GM19452 (cell line): ENCODE results near the gene TIMM21.

ENCODE experiments used
- ATAC-seq: cut with Tn5 transposase; IDR thresholded peaks from one replicate; pipeline ENCODE4 v1.9.1; 2021; ENCODE audit not compliant: unreplicated experiment

The TIMM21 gene

GRCh38 chr18:74146756-74147155 is 1.6 kb upstream of the TIMM21 start:
- ATAC-seq, result no peak

DNA sequence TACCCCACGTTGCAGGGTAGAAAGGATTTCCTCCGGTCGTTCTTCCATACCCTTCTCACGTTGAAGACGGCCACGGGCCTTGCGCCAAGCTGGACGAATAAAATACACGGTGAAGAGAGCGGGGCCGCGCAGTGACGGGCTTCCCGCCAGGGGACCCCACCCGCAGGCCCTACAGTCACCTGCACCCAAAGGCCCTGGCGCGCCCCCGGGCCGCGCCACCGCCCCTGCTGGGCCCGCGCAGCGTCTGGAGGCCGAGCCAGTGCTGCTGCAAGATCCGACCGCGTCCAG is 888 bp upstream of the TIMM21 start:
- no peak for ATAC-seq

GRCh38 chr18:74148543-74149070 is 284 bp downstream of the TIMM21 start:
- ATAC-seq, result peak; percentile 22

GRCh38 chr18:74149878-74150277 is 1.6 kb downstream of the TIMM21 start:
- no peak for ATAC-seq

DNA sequence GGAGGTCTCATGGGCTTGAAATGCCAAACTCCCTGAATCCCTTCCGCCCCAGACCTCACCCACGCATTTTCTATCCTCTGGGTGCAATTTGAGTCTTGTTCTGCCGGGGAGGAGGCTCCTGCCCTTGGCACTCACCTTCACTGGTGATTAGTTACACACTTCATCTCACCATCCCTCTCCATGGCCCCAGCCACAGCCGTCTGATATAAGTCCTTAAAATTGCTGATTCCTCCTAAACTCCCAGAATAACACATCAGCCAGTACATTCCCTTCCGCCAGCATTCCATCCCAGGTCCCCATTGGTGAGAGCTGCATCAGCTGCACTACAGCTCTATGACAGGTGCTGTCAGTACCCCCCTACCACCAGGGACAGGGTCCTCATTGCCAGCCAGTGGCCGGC is 3.9 kb downstream of the TIMM21 start:
- no peak for ATAC-seq

DNA sequence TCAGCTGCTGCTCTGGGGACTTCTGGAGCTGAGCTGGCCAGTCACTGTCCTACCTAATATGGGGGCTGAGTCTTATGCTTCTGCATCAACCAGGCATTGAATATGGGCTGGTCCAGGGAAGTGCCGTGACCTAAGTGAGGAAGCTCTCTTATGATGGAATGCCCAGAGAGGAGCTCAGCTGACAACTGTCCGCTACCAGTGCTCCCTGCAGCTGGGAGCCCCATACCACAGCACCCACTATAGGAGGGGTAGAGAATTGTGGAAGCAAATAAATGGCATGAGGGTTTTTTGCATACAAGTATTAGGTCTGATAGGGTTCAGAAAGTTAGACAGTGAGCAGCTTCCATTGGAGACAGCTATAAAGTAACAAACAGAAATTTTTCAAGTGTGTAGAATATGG is 4.5 kb downstream of the TIMM21 start:
- no peak for ATAC-seq

DNA sequence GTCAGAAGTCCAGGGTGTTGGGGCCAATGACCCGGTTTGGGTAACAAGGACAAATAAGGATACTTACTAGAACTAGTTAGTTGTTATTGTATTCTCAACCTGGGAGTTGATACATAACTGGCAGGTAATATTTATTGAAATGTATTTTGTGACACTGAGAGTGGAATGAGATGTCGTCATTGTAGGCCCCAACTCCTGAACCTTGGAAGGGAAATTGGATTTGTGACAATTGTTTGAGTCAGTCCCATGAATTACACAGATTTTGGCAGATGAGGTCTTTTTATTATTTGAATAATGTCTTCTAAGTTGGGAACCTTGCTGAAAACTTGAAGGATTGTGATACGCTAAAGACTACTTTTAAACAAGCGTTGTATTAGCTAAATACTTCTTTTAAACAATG is 5.1 kb downstream of the TIMM21 start:
- ATAC-seq, result no peak

DNA sequence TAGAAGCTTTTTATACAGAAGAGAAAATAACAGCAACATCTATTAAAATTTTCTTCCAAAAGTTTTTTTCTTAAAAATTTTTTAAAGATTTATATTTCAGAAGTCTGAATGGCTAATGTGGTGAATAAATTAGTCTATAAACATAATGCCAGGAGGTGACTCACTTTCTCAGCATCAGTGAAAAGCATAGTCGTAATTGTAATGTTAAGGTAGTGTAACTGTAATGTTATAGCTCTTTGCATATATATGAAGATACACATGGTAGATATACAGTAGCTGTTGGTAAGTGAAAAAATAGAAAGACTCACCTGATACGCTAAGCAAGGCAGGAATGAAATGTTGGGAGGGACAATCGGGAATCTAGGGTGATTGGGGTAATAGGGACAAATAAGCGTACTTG is 5.5 kb downstream of the TIMM21 start:
- ATAC-seq, result no peak

- ATAC-seq, result no peak
These were observed 6.4 kb downstream of the TIMM21 start for GRCh38 chr18:74154716-74155115.

- no peak for ATAC-seq
These were observed 7.0 kb downstream of the TIMM21 start for GRCh38 chr18:74155276-74155675.

GRCh38 chr18:74163019-74163660 is 14.8 kb downstream of the TIMM21 start:
- peak; percentile 68 for ATAC-seq

- no peak for ATAC-seq
These were observed 18.1 kb downstream of the TIMM21 start for GRCh38 chr18:74166386-74166785.

- peak; percentile 96 for ATAC-seq
These were observed 23.7 kb downstream of the TIMM21 start for GRCh38 chr18:74171910-74172606.

DNA sequence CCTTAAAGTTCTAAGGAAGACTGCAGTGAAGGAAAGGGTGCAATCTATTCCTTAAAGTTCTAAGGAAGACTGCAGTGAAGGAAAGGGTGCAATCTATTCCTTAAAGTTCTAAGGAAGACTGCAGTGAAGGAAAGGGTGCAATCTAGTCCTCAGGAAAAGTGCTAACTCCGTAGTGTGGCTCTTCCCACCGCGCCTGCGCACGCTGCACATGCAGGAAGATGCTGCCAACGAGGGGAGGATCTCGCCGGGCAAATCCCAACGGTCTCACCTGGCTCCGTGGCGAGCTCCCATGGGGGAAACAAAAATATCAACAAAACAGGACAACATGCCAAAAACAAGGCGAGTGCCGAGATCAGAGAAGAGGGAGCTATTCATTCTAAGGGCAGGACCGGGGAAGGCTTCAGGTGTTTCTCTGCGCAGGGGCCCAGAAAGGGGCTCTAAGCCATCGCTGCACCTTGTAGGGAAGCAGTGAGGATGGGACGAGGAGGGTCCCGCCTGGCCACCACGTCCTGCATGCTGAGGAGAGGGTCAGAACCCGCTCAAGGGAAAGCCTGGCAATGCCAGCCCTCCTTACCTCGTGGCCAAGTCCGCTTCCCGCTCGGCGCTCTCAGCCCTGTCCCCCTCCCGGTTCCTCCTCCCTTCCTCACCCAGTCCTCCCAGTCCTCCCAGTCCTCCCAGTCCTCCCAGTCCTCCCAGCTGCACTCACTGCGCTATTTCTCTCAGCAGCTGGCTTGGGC is 24.5 kb downstream of the TIMM21 start:
- no peak for ATAC-seq

GRCh38 chr18:74173434-74173750 is 25.1 kb downstream of the TIMM21 start:
- ATAC-seq, result no peak

GRCh38 chr18:74175658-74176057 is 27.3 kb downstream of the TIMM21 start:
- no peak for ATAC-seq

- no peak for ATAC-seq
These were observed 30.6 kb downstream of the TIMM21 start for GRCh38 chr18:74178884-74179283.

DNA sequence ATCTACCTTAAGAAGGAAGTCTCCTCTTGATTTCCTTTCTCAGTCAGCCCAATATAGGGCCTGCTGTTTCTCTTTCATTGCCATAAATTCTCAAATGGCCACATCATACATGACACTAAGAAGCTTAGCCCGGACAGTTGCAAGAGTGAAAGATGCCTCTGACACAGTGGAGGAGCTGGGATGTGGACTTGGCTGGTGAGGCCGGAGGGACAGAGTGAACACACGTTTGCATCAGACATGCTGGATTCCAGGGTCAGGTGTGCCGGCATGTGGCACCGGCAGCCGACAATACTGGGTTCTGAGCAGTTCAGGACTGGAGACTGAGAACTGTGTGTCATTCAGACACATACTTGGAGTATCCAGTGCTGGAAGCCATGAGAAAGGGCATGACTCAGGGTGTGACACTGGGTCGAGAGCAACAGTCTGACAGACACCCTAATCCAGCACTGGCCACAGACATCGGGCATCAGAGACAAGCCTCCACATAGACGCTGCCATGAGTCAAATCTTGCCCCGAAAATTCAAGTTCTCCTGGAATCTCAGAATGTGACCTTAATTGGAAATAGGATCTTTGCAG is 31.4 kb downstream of the TIMM21 start:
- no peak for ATAC-seq

- ATAC-seq, result no peak
These were observed 34.0 kb downstream of the TIMM21 start for GRCh38 chr18:74182335-74182734.

DNA sequence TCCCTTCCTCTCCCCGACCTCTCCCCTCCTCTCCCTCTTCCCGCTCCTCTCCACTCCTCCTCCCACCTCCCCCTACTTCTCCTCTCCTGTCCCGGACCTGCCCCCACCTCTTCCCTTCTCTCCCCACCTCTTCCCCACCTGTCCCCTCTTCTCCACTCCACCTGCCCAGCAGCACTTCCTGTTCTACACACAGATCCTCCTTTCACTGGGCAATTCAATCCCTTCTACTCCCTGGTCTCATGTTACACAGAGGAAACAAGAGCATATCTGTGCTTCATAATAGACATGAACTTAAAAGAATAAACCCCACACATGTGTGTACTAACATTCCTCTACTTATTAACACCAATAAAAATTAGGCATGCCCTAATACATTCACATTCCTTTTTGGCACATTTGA is 34.8 kb downstream of the TIMM21 start:
- no peak for ATAC-seq

DNA sequence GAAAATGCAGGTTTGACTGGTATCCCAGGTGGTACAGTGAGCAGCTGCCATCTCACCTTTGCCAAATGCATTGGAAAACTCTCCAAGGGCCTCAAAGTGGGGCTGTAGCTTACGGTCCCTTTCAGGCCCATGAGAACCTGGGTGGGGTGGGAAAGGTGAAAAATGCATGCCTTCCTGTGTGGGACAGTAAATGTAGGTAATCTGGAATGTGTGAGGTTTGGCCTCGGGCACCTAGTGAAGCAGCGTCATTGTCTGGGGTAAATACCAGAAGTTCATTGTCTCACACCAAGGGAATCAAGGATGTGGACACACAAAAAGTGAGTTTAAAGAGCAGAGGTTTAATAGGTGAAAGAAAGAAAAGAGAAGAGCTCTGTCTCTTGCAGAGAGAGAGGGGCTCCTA is 36.6 kb downstream of the TIMM21 start:
- no peak for ATAC-seq

- no peak for ATAC-seq
These were observed 37.5 kb downstream of the TIMM21 start for GRCh38 chr18:74185860-74186259.
